ENCODE results near the gene RNU5D-1.

DNA sequence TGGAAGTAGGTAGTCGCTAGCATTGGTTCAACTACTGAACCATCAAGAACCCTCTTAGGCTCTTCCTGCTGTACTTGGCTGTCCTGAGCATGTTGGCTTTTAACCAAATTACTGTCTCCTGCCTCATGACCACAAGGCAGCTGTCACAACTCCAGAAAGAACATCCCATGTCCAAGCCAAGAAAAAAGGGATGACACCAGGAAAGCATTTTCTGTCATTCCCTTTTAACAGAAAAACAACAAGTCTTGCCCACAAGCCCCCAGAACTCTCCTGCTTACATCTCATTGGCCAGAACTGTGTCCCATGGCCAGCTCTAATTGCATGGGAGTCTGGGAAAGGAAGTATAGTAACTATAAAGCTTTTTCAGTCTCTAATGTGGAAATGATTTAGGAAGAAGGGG lies 2.4 kb upstream of the RNU5D-1 start:
- no peak for TF ChIP-seq EZH2 (optimal IDR thresholded peaks at IDR 0.05; ENCODE audit: low read depth, low read length)
- TF ChIP-seq, protein P1, sequence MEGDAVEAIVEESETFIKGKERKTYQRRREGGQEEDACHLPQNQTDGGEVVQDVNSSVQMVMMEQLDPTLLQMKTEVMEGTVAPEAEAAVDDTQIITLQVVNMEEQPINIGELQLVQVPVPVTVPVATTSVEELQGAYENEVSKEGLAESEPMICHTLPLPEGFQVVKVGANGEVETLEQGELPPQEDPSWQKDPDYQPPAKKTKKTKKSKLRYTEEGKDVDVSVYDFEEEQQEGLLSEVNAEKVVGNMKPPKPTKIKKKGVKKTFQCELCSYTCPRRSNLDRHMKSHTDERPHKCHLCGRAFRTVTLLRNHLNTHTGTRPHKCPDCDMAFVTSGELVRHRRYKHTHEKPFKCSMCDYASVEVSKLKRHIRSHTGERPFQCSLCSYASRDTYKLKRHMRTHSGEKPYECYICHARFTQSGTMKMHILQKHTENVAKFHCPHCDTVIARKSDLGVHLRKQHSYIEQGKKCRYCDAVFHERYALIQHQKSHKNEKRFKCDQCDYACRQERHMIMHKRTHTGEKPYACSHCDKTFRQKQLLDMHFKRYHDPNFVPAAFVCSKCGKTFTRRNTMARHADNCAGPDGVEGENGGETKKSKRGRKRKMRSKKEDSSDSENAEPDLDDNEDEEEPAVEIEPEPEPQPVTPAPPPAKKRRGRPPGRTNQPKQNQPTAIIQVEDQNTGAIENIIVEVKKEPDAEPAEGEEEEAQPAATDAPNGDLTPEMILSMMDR (IDR thresholded peaks at IDR 0.05; ENCODE audit: low read length), result no peak

All from MM.1S (cell line).